NT2/D1 (cell line): Measurements from ENCODE around the gene FAM118B.

Experiments
- DNase-seq: peaks from one replicate; pipeline ENCODE4 v3.0.0-alpha.2; 2011; ENCODE audit warnings: low read depth, low spot score
- H3K27me3 ChIP-seq: 2 replicates; pipeline ENCODE4 v1.6.0; 2011; ENCODE audit warnings: mild to moderate bottlenecking; ENCODE audit not compliant: insufficient read length, insufficient read depth
- H3K36me3 ChIP-seq: 2 replicates; pipeline ENCODE4 v1.6.1; 2011; ENCODE audit warnings: mild to moderate bottlenecking, low read length, mixed read lengths; ENCODE audit not compliant: insufficient read depth, insufficient read length
- H3K4me1 ChIP-seq: 2 replicates; pipeline ENCODE4 v1.5.1; 2011; ENCODE audit not compliant: insufficient read depth, insufficient read length
- H3K4me3 ChIP-seq: 2 replicates; pipeline ENCODE4 v1.5.1; 2011; ENCODE audit warnings: low read depth; ENCODE audit not compliant: insufficient read length
- H3K9ac ChIP-seq: 2 replicates; pipeline ENCODE4 v1.6.0; 2011; ENCODE audit warnings: low read depth; ENCODE audit not compliant: insufficient read length
- H3K9me3 ChIP-seq: 2 replicates; pipeline ENCODE4 v1.5.1; 2011; ENCODE audit warnings: mild to moderate bottlenecking, low read length; ENCODE audit not compliant: insufficient read depth
- SUZ12 ChIP-seq: IDR thresholded peaks from 2 replicates; pipeline ENCODE4 v1.6.1; 2011; ENCODE audit not compliant: insufficient read length, insufficient read depth; ENCODE audit errors: extremely low read depth
- YY1 ChIP-seq: IDR thresholded peaks from 2 replicates; pipeline ENCODE4 v1.6.1; 2011; ENCODE audit not compliant: insufficient read length, insufficient read depth
- ZNF274 ChIP-seq: IDR thresholded peaks from 2 replicates; pipeline ENCODE4 v1.6.1; 2011; ENCODE audit warnings: mild to moderate bottlenecking, low read depth, low read length

FAM118B gene

DNA sequence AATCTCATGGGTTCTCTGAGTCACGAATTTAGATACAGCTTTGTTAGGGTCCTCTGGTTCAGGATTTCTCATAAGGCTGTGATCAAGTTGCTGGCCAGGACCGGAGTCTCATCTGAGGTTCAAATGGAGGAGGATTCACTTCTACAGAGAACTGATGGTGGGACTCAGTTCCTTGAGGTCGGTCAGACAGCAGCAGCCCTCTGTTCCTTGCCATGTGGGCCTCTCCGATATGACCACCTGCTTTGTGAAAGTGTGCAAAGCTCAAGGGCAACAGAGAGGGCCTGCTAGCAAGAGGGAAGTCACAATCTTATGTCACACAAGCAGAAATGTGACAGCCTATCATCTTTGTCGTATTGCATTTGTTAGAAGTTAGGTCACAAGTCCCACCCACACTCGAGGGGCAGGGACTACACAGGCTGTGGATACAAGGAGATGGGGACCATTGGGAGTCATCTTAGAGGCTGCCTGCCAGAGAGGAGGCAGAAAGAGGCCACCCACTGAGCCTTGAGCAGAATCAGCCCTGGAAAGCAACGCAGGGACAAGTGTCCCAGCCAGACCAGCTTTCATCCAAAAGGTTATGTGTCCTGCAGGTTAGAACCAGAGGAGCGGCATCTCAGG, 34.6 kb upstream of the FAM118B start:
- H3K36me3 ChIP-seq = no peaks in the 10 kb centered on the region
- H3K4me1 ChIP-seq = peaks cover 2% of the 10 kb centered on the region
- H3K9ac ChIP-seq = no peak overlapping the region
- no peaks in the 10 kb centered on the region for H3K9me3 ChIP-seq
- TF ChIP-seq YY1 (no peak), SUZ12 (no peak), ZNF274 (no peak)
- DNase-seq = no peak
- no peaks in the 10 kb centered on the region for H3K27me3 ChIP-seq
- no peak overlapping the region for H3K4me3 ChIP-seq

DNA sequence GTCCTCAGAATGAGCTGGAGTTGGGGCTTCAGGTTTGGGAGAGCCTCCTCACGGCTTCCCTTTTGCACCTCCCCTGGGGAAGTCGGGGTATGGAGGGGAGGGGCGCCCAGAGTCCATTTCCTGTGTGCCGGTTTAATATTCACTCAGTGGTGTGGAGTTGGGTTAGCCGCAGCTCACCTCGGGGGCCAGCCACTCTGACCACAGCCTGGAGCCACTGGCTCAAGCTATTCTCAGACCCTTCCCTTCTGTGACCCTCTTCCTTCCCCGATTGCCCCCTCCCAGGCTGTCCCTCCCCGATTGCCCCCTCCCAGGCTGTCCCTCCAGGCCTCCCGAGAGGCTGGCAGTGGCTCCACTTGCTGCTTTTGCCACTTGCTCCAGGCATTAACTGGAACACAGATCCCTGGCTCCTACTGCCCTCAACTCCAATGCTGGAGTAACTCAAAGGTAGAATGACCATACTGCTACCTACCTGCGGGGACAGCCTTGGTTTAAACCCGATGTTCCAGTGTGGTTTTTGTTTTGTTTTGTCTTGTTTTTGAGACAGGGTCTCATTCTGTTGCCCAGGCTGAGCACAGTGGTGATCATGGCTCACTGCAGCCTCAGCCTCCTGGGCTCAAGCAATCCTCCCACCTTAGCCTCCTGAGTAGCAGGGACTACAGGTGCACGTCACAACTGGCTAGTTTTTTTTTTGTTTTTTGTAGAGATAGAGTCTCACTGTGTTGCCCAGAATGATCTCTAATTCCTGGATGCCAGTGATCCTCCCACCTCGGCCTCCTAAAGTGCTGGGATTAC, 29.4 kb upstream of the FAM118B start:
- H3K27me3 ChIP-seq = no peaks in the 10 kb centered on the region
- no peaks in the 10 kb centered on the region for H3K9me3 ChIP-seq
- H3K4me3 ChIP-seq = no peak overlapping the region
- no peaks in the 10 kb centered on the region for H3K4me1 ChIP-seq
- H3K9ac ChIP-seq = no peak overlapping the region
- no peak for DNase-seq
- TF ChIP-seq SUZ12 = no peak
- no peak for TF ChIP-seq ZNF274
- no peak for TF ChIP-seq YY1
- H3K36me3 ChIP-seq = peaks cover 2% of the 10 kb centered on the region

DNA sequence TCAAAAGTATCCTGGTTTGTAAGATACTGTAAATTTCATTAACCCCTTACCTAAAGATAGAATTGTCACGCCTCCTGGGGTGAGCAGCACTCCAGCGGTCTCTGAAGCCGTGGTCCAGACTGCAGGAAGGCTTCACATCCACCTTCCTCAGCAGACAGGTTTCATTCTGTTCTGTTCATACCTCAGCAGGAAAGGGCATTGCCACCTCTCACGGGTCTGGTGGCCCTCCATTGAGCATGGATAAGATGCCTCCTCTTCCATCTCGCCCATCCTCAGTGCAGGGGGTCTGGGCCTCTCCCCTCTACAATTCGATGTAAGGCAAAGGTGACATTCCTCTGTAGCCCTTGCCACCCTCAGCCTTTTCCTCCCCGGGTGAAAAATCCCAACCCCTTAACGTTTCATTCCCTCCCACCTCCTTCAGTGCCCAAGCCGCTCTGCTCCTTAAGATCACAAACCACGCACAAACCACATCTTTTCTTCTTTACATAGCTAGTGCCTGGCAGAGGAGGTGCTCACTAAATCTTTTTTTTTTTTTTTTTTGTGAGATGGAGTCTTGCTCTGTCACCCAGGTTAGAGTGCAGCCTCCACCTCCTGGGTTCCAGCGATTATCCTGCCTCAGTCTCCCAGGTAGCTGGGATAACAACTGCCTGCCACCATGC, 28.7 kb upstream of the FAM118B start:
- H3K4me1 ChIP-seq = no peaks in the 10 kb centered on the region
- no peak overlapping the region for H3K4me3 ChIP-seq
- H3K9me3 ChIP-seq = no peaks in the 10 kb centered on the region
- H3K27me3 ChIP-seq = no peaks in the 10 kb centered on the region
- H3K36me3 ChIP-seq = peaks cover 2% of the 10 kb centered on the region
- H3K9ac ChIP-seq = no peak overlapping the region
- DNase-seq = no peak
- TF ChIP-seq SUZ12 (no peak), YY1 (no peak), ZNF274 (no peak)

GRCh38 chr11:126185259-126186024, 26.1 kb upstream of the FAM118B start:
- TF ChIP-seq SUZ12 = no peak
- TF ChIP-seq ZNF274 = no peak
- TF ChIP-seq YY1 = no peak
- H3K9me3 ChIP-seq = no peaks in the 10 kb centered on the region
- no peaks in the 10 kb centered on the region for H3K27me3 ChIP-seq
- DNase-seq = no peak
- peaks cover 21% of the 10 kb centered on the region for H3K36me3 ChIP-seq
- H3K9ac ChIP-seq = no peak overlapping the region
- no peak overlapping the region for H3K4me3 ChIP-seq
- peaks cover 3% of the 10 kb centered on the region for H3K4me1 ChIP-seq

DNA sequence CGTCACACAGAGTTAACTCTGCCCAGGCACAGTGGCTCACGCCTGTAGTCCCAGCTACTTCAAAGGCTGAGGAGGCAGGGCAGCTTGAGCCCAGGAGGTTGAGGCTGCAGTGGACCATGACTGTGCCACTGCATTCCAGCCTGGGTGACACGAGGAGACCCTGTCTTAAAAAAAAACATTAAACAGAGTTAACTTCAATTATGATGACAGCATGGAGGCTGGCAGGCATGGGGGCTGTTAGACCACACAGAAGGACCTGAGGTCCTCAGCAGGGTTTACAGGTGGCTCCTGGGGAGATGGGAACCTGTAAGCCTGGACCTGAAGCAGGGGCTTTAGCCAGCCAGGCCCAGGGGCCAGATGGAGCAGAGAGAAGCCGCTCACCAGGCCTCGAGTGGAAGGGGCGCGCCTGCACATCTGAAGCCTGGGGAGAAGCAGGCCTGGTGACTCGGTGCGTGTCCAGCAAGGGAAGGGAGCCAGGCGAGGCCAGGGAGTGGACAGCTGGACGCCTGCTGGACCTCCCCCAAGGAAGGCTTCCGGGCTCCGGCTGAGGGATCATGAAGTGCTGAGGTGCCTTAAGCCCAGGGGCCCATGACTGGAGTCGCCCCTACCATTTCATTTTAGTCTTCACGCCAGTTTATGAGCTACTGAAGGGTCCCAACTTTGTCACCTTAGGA, 25.4 kb upstream of the FAM118B start:
- no peaks in the 10 kb centered on the region for H3K27me3 ChIP-seq
- H3K9ac ChIP-seq = no peak overlapping the region
- H3K36me3 ChIP-seq = peaks cover 28% of the 10 kb centered on the region
- DNase-seq = no peak
- H3K4me1 ChIP-seq = peaks cover 3% of the 10 kb centered on the region
- H3K9me3 ChIP-seq = no peaks in the 10 kb centered on the region
- TF ChIP-seq ZNF274 = no peak
- TF ChIP-seq SUZ12 = no peak
- TF ChIP-seq YY1 = no peak
- no peak overlapping the region for H3K4me3 ChIP-seq

DNA sequence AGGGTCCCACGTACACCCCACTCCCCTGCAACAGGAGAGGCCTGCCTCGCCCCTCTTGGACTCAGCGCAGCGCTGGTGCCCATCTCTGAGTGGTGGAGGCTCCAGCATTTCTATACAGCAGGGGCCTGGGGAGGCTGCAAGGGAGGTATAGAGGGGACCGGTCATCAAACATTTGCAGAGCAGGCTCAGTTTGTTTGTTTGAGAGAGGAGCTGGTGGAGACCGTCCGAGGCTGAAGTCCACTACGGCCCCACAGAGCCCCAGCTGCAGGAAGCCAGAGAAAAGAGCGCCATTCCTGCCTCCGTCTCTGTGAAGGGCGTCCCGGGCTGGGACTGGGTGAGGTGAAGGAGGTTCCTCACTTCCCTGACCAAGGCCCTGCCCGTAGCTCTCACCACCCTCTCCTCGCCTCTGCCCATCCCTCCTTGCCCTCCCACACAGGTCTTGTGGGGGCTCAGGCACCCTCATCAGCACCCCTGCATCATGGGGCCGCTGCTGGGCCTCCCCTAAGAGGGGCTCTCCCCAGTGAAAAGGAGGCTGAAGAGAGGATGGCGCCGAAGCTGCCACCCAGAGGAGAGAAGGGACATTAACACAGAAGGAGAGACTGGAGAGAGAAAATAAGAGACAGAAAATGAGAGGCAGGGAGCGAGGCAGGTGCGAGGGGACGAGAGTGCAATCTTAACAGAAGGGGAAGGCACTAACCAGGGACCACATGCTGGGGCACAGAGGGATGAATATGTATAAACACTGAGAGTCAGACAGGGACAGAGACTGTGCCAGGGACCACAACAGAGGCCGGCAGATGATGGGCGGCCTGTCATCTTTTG, 24.7 kb upstream of the FAM118B start:
- H3K9ac ChIP-seq = no peak overlapping the region
- H3K4me3 ChIP-seq = no peak overlapping the region
- peaks cover 3% of the 10 kb centered on the region for H3K4me1 ChIP-seq
- no peaks in the 10 kb centered on the region for H3K27me3 ChIP-seq
- peaks cover 36% of the 10 kb centered on the region for H3K36me3 ChIP-seq
- H3K9me3 ChIP-seq = no peaks in the 10 kb centered on the region
- no peak for TF ChIP-seq SUZ12
- no peak for TF ChIP-seq YY1
- TF ChIP-seq ZNF274 = no peak
- no peak for DNase-seq
